HG03575 (cell line): Measurements from ENCODE around the gene SRRM5.
"Not testable (repeated sequence)": the region's sequence is repeated elsewhere in the genome, so short reads cannot be mapped to it uniquely, and the experiment has no call there.

Experiments used
- ATAC-seq: cut with Tn5 transposase; IDR thresholded peaks from one replicate; pipeline ENCODE4 v1.9.1; 2021; ENCODE audit not compliant: unreplicated experiment, insufficient number of reproducible peaks, low FRiP score; ENCODE audit errors: extremely low read depth

The SRRM5 gene

GRCh38 chr19:43589277-43589676 is 22.6 kb upstream of the SRRM5 start:
- no peak for ATAC-seq

GRCh38 chr19:43589678-43590077 is 22.2 kb upstream of the SRRM5 start:
- no peak for ATAC-seq

GRCh38 chr19:43591904-43592772 is 19.8 kb upstream of the SRRM5 start:
- no peak for ATAC-seq

- ATAC-seq, result no peak
Measured at GRCh38 chr19:43592800-43593350, 19.0 kb upstream of the SRRM5 start.

GRCh38 chr19:43594081-43594697 is 17.7 kb upstream of the SRRM5 start:
- ATAC-seq, result no peak

- ATAC-seq, result no peak
Measured at GRCh38 chr19:43594710-43595604, 16.9 kb upstream of the SRRM5 start.

- ATAC-seq, result no peak
Measured at GRCh38 chr19:43595605-43595998, 16.3 kb upstream of the SRRM5 start.

GRCh38 chr19:43595999-43596841 is 15.7 kb upstream of the SRRM5 start, which contains the start of the genes IRGQ and ZNF576:
IRGQ (minus strand) TSS chr19:43596134; CDS start chr19:43595338, 796 bp downstream.
ZNF576 (plus strand) TSS chr19:43596595; CDS start chr19:43597109, 514 bp downstream.
- ATAC-seq, result peak; percentile 38

GRCh38 chr19:43596842-43597461 is 14.9 kb upstream of the SRRM5 start:
- no peak for ATAC-seq

- ATAC-seq, result no peak
Measured at GRCh38 chr19:43597876-43598275, 14.0 kb upstream of the SRRM5 start.

- ATAC-seq, result no peak
Measured at GRCh38 chr19:43598445-43599240, 13.2 kb upstream of the SRRM5 start.

GRCh38 chr19:43599635-43600295 is 12.1 kb upstream of the SRRM5 start:
- no peak for ATAC-seq

- ATAC-seq, result not testable (repeated sequence)
Measured at GRCh38 chr19:43600326-43600725, 11.6 kb upstream of the SRRM5 start.

- no peak for ATAC-seq
Measured at GRCh38 chr19:43605875-43606568, 5.9 kb upstream of the SRRM5 start.

- no peak for ATAC-seq
Measured at GRCh38 chr19:43606569-43607229, 5.2 kb upstream of the SRRM5 start.
